Activated CD4-positive, alpha-beta T cell treated with anti-CD3 and anti-CD28 coated beads for 48 hours (primary cell): ENCODE results near the gene DPYD.

Experiments used
- DNase-seq: peaks from one replicate; pipeline ENCODE4 v3.0.0-alpha.2; 2020

DPYD gene

DNA sequence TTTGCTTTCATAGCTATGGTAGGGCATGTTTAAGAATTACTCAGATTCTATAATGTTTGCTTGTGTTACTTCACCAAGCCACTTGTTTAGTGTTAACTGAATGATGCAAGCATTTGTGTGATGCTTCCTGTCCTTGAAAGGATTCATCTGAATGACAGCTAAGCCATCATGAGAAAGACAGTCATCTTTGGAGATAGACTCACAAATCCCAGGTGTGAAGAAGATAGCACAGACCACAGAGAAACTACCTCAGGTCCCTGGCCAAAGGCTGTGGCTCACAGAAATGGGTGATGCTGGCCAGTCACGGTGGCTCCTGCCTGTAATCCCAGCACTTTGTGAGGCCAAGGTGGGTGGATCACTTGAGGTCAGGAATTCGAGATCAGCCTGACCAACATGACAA, 321.4 kb downstream of the DPYD start:
- no peak for DNase-seq

DNA sequence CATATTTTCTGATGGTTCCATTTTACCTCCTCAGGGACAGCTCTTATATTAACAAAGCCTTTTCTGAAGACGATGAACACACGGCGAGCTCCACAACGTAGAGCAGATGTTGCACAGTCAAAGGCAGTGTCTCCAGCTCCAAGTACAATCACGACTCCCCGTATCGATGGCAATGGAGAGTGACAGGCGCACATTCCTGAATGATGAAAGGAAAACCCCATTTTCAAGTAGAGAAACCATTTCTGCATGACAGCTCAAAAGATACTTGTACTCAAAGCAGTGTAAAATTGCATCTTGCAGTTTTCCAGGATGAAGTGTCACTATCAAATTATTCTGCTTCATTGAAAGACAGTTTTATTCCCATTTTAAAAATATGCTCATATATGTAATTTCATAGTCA, 327.6 kb downstream of the DPYD start:
- DNase-seq, result no peak

DNA sequence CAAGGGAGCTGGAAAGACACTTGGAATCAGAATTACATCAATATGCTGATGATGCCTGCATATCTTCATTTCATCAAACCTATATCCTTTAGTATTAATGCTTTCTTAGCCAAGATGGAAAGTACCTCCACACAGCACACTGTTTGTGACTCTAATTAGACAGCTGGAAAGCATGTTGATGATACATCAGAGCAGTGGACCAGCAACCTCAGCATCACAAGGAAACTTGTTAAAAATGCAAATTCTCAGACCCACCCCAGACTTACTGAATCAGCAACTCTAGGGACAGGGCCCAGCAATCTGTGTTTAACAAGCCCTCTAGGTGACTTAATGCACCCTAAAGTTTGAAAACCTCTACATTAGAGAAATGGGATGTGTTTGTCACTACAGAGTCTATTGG, 332.1 kb downstream of the DPYD start:
- DNase-seq, result no peak

DNA sequence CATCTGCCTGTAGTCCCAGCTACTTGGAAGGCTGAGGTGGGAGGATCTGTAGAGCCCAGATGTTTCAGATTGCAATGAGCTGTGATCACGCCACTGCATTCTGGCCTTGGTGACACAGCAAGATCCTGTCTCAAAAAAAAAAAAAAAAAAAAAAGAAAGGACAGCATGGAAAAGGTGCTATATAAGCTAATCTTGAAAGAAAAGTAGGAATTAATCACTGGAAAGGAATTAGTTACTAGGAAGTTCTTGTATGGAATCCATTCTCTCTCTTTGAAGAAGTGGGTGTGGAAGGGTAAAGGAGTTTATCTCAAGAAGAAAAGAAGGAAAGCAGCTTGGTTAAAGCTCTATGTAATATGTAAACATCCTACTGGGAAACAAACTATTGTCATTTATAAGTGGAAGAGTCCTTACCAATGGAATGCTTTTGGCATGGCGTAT, 339.2 kb downstream of the DPYD start:
- DNase-seq, result no peak

DNA sequence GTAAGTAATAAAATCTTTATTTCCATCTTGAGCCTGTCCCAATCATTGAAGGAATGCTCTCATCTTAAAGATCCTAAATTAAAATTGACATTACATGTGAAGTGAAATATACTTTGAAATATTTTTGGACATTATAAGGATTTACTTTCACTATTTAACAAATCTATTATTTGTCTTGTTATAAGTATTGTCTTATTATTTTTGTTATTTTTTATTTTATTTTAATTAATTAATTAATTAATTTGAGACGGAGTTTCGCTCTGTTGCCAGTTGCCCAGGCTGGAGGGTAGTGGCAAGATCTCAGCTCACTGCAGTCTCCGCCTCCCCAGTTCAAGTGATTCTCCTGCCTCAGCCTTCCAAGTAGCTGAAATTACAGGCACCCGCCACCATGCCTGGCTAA, 343.2 kb downstream of the DPYD start:
- DNase-seq, result no peak

DNA sequence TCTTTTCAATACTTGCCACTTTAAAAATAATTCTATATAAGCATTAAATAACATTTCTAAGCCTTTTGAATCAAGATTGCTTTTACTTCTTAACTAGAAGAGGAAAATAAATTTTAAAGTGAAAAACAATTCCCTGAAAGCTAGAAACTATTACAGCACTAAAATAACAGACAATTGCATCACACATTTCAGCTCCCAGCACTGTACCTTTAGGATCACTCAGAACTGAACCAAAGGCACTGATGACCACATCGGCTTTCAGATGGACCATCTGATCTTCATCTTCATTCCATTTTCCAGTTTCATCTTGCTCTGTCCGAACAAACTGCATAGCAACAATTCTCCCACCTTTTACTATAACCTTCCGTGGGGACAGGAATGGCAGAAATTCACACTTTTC, 347.3 kb downstream of the DPYD start:
- DNase-seq, result no peak

DNA sequence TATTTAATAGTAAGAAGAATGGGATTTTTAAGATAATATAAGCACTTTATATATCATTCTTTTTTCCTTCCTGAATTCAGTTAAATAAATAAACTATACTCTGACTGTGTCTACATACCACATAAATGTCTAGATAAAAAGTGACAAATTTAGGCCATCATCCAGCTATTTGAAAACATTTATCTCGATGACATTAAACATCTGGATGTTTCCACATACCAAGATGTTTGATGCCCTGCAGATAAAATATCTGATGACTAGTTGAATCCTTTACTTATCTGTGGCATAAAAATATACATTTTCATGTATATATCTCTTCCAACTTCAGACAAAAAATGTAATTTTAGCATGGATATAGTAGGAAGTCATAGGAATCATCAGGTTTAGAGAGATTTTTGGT, 348.3 kb downstream of the DPYD start:
- DNase-seq, result no peak

DNA sequence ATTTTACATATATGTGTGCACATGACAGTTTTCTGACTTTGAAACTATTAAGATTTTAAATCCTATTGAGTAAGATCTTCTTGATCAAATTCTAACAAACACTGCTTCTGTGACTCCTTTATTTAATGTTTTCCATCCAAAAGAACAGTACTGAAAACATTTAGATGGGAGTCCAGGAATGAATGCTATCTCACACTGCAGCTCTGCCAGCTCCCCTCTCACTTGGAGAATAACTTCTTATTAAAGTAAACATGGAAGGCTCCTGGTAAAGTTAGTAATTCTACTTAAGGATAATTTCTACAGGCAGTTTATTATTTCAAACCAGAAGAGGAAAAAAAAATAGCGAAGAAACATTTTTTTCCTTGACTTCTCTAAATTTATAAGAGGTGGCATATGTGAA, 349.1 kb downstream of the DPYD start:
- no peak for DNase-seq

DNA sequence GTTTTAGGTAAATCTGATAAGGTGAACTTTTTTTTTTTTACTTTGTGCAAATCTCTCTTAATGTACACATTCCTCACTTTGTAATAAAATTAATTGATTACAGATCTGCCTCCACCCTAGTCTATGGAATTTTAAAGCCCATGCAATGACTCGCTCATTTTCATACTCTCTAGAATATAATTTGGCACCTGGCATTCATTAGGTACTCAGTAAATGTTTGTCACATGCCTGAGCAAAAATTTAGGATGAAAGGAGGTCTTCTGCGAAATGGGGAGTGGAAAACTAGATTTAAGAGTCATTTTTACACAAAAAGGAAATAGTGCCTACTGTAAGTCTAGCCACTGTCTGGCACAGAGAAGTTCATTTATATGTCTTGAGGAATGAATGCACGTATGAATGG, 350.1 kb downstream of the DPYD start:
- no peak for DNase-seq

DNA sequence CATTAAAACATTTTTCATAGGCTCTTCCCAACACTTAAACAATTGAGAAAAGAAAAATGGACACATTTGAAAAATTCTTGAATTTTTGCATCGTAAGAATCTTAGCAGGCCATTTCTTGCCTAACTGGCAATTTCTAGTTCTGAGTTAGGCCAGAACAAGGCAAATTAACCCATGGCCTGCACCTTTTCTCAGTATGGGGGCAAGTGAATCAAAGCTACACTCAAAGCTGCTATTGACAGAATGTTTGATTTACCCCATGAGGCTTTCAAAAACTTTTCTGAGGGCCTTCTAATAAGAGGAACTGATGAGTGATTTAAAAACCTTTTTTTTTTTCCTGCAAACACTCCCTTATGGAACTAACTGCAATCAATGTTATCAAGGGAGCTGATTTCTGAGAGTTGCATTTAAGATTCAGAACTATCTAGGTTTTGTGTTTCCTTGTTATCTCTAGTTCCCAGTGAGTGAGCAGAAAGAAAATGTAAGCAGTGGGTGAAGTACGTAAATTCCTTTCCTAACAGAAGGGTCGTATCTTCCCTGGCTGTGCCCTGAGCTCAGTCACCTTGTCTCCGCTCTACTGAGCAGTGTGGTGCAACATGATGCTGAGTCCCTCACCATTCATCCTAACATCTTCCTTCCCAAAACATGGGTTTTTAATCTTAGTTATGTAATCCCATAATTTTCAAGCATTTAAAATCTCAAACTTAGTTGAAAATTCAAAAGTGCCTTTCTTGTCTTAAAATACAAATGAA, 353.7 kb downstream of the DPYD start:
- DNase-seq, result no peak

DNA sequence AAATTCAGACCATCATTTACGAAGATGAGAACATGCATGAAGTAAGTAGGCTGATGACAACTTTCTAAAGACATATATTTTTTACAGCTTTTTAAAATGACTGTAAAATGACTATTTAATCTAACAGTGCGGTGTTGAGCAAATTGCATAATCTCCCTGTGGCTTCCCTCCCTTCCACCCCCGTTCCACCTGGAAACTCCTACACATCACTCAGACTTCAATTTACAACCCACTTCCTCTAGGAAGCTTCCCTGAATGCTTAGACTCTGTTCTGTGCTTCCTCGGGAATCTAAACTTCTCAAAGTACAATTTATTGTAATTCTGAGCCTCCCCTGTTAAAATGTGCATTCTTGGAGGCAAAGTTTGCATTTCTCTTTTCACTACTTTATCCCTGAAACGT, 354.9 kb downstream of the DPYD start:
- no peak for DNase-seq

DNA sequence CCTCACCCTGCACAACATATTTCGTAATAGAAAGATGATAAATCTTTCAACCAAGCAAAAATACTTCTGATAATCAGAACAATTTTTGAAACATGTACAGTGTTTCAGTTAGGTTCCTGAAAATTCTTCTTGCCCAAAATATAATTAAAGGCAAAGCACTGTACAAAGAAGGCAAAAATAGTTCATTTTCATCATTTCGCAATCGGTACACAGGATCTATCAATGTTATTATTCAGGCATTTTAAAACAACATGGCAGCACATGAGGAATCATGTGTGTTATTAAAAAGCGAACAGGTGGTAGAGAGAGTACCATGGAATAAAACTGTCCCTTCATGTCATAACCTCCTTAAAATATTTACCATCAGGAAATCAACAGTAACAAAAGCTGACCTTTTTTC, 356.9 kb downstream of the DPYD start:
- DNase-seq, result no peak

DNA sequence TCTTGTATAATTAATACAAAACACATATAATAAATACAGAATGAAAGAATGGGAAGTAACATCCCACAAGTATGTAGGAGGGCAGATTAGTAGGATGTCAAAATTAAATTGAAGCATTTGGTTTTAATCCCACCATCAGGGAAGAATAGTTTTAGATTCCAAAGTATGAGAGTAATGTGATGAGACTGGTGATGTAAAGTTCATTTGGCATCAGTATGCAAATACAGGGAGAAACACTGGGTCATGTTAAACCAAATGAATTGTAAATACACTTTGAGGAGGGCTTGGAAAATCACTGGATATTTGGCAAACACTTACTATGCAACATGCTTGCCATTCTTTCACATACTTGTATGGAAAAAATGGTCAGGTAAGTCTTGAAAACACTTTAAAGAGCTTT, 358.8 kb downstream of the DPYD start:
- DNase-seq, result no peak

DNA sequence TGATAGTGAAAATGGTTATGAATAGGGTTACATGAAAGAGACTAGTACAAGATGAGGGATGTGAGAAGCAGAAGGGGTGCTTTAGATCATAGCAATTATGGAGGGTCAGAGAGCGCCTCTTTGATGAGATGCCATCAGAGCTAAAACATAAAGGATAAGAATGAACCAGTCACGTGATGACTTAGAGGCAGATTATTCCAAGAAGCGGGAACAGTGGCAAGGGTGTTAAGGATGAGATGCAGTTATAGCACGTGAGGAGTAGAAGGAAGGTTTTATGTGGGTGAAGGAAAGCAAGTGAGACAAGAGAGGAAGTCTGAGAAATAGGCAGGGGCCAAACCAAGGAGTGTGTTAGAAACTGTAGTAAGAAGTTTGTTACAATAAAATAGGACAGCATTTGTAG, 360.1 kb downstream of the DPYD start:
- DNase-seq, result no peak

DNA sequence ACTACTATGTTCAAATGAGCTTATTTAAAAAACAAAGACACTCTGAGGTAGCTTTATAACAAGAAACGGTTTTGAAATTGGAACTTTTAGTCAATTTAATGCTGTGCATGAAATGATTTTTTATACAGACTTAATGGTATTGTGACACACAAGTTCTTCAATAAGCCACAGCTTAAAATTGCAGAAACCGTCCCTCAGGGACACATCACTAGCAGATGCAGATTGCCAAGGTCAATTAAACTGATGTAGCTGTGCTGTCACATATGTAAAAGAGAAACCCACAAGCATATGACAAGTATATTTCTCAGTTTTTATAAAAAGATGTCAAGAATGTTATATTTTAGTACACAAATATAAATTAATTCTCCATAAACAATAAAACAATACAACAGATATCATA, 366.9 kb downstream of the DPYD start:
- no peak for DNase-seq

DNA sequence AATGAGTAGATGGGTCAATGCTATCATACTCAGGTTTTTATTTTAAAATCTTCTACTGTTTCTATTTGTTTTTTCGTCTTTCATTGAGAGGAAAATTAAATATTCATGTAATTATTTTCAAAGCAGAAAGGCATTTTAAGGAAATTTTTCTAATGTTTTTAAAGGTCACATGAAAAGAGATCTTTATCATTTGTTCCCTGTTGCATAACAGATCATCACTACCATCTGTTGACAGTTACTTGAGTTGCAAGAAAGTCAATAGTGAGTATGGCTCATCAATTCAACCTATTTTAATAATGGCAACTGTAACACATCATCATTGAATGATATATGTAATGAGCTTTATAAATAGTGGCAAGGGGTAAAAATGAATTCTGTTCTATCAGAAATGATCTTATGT, 369.7 kb downstream of the DPYD start:
- DNase-seq, result no peak

DNA sequence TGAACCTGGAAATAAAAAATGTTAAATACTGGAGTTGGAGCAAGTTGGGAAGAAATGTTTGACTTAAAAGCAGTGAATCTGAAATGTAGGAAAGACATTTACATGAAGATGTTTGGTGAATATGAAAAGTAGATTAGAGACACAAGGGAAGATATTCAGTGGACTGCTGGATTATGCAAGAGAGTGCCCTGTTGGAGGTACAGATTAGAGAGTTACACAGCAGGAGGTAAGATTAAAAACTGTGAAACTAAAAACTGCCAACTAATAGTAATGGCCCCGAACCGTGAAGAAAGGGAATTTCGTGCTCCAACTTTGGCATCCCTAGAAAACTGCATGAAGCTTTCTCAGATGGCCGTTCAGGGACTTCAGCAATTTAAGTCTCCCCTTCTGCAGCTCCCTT, 375.4 kb downstream of the DPYD start:
- no peak for DNase-seq

DNA sequence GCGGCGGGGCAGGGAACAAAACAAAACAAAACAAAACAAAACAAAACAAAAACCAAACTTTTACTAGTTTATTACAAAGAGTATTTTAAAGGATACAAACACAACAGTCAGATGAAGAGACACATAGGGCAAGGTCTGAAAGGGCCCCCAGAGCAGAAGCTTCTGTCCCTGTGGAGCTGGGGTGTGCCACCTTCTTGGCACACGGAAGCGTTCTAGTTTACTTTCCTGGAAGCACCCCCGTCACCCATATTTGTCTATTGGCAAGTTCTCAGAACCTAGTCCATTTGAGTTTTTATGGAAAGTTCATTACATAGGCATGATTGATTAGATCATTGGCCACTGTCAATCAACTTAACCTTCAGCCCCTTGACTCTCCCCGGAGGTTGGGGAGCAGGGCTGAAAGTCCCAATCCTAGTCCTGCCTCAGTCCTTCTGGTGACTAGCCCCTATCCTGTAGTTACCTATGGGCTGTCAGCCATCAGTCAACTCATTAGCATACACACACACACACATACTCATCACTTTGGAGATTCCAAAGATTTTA, 380.4 kb downstream of the DPYD start:
- no peak for DNase-seq

DNA sequence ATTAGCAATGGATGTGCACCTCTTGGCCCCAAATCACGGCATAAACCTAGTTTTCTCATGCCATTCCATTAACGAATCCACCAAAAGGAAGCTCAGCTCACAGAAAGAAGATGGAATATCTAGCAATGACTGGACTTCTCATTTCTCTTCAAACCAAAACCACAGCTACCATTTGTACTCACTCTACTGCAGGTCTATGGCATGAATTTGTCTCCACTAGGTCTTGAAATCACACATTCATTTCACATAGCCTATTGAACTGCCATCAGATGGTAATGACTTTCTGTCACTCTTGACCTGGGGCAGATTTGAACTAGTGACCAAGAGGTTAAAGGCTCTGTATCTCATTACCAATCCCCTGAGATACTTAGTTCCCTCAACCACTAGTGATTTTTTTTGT, 382.7 kb downstream of the DPYD start:
- no peak for DNase-seq

DNA sequence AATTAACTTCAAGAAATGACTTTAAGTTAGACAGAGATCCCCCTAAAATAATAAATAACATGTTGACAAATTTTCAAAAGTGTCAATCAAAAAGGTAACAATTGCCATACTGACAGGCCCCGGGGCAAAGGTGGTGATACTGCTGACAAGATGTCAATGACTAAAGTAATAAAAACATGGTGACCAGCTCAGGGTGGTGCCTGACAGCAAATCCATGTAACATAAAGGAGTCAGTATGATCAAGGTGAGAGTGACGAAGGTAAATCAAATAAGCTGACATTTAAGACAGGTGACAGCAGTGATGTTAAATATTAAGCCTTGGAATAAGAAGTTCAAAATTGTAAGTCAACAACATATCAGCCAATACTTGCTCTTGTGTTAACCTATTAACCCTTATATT, 387.5 kb downstream of the DPYD start:
- DNase-seq, result no peak

DNA sequence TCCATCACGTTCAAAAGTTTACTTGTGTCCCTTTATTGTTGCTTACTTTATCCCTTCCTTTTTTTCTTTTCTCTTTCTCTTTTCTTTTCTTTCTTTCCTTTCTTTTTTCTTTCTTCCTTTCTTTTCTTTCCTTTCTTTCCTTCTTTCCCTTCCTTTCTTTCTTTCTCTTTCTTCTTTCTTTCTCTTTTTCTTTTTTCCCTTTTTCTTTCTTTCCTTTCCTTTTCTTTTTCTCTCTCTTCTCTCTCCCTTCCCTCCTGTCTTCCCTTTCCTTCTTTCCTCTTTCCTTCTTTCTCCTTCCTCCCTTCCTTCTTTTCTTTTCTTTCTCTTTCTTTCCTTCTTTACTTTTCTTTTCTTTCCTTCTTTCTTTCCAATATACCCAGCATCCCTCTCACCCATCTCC, 391.2 kb downstream of the DPYD start:
- no peak for DNase-seq

DNA sequence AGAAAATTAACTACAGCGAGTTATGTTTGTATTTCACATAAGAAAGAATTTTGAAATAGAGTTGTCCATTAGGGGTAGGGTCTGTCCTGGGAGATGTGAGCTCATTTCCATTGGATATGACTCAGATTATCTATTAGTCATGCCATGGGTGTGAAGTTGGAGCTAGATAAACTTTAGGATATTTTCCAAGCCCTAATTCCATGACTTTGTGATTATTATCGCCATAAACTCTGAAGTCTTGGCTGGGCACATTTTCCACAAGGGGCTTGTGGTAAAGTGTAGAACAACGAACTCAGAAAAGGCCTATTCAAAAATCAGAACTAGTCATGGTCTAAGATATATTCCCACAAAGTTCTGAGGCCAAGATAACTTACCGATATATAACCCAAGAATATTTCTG, 396.6 kb downstream of the DPYD start:
- DNase-seq, result no peak

DNA sequence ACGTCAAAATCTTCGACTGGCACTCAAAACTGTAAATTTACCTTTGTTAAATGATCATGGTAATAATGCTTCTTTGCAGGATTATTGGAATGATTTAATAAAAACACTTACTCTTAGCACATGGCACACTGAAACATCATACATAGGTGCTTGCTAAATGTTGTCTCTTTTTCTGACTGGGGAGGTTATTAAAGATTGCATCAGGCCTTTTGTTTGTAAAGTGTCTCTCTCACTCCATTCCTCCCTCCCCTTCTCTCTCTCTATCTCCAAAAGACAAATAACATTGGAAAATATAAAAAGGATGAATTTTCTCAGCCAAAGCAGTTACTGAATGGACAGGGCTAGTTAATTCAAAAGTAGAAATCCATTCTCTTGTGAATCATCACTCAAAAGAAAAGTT, 404.2 kb downstream of the DPYD start:
- no peak for DNase-seq

DNA sequence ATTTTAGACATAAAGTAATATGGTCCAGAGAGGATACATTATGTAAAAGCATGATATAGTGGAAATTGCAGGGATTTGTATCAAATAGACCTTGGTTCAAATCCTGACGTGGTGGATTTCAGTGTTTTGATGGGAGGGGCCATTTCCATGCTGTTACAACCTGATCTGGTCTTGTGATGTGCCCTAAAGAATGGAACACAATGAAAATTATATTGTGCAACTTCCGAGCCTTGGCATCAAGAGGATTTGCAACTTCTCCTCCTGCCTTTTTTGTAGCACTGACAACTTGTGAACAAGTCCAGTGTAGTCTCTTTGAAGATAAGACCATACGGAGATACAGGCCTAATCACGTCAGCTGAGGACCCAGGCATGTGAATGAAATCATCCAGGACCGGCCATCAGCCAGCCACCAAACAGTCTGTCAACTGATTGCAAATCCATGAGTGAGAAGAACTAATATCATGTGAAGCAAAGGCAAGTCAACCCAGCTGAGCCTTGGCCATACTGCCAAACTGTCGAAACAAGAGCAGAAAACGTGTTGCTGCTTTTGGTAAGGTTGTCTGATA, 412.1 kb downstream of the DPYD start:
- DNase-seq, result no peak

DNA sequence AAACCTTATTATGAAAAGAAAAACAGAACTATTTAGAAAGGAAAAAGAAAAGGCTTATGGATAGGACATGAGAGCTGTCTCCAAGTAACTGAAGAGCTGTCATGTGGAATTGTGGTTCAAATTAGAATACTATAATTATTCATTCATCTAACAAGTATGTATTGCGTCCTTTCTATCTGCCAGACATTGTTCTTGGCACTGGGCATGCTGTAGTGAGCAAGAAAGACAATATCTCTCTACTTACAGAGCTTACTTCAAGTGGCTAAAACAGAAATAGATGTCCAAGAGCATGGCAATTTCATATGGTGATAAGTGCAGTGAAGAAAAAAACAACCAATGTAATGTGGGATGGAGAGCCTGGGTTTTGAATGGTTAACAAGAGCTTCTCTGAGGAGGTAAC, 413.0 kb downstream of the DPYD start:
- no peak for DNase-seq
